ENCODE data around the gene TRIM2. TPM values are rescaled to one million over a fixed set of nuclear protein-coding genes. Genes with fewer than 3 reads are reported as not detected.
A peak's percentile ranks its signal among the peaks of the same experiment; 100 is the strongest.

Gene TRIM2
- total and polyA plus RNA-seq, 2 of the 8 experiments (the other 6 are each of a cell fraction or from before 2014, with no cell fraction given): 34.0 to 59.8 TPM

- no peak overlapping the region for H3K27ac ChIP-seq (ENCODE audit: low read depth, low read length)
- H3K23me2 ChIP-seq (ENCODE audit: low read depth, low read length): peaks cover 18% of the 10 kb centered on the region; the same call in 1 of the 2 replicates
- POLR2A ChIA-PET (ENCODE audit: partially characterized antibody): interaction anchor here (0.6 to 3.0 kb wide), 9 partner anchors 10 to 119 kb away, joined by 3 to 9 read pairs (median 6); partner anchors contain the start of gene TRIM2
- FAIRE-seq: no peak
- H2AK5ac ChIP-seq (ENCODE audit: low read depth, low read length): no peak overlapping the region
- H3K9me3 ChIP-seq (ENCODE audit: insufficient read depth in 2 of 2, low read depth in 1 of 2, low read length in 1 of 2): 0 out of 4 replicates have a peak, but pooled peaks cover 0 to 3% of the 10 kb centered on the region in 2 experiments
- no peak overlapping the region for H3K4ac ChIP-seq (replicated peaks; ENCODE audit: insufficient read length, low read depth, low read length)
- no peak overlapping the region for H4K5ac ChIP-seq (ENCODE audit: insufficient read length, low read depth, low read length)
- H2BK20ac ChIP-seq (ENCODE audit: low read length): no peak overlapping the region
- peak overlapping the region; percentile 51; the same call in 1 of the 2 replicates for H3K18ac ChIP-seq (ENCODE audit: extremely low read depth, low read length)
- peak overlapping the region in 3 of 4 experiments; percentile 5 to 45 (median 34); a peak in 4 of 7 replicates for H3K9ac ChIP-seq (replicated peaks in 1 of 4; ENCODE audit: extremely low read depth in 1 of 4, low read depth in 3 of 4, low read length in 3 of 4)
- H3K4me1 ChIP-seq (replicated peaks in 1 of 4; ENCODE audit: control insufficient read depth in 3 of 4, insufficient read depth in 4 of 4, low read length in 3 of 4): no peaks in the 10 kb centered on the region; a peak in 2 of 7 replicates
- H2BK5ac ChIP-seq (ENCODE audit: low read depth, low read length): peak overlapping the region; percentile 45; the same call in 1 of the 2 replicates
- peaks cover 0 to 4% (median 0%) of the 10 kb centered on the region in 4 experiments; a peak in 2 of 8 replicates for H3K36me3 ChIP-seq (ENCODE audit: control insufficient read depth in 2 of 4, insufficient read depth in 4 of 4, low read length in 3 of 4)
- H3K14ac ChIP-seq (ENCODE audit: insufficient read length): no peak overlapping the region
- CTCF ChIA-PET (ENCODE audit: partially characterized antibody): interaction anchor here (0.5 to 3.2 kb wide), 17 partner anchors 9 to 1922 kb away, joined by 3 to 25 read pairs (median 4); partner anchors contain the start of gene TRIM2
- peak overlapping the region; percentile 85 to 92 for H3K4me2 ChIP-seq (ENCODE audit: insufficient read depth in 1 of 2, low read depth in 2 of 2, low read length in 2 of 2)
- H3K79me2 ChIP-seq (ENCODE audit: control insufficient read depth in 1 of 2, insufficient read depth in 2 of 2, low read length in 2 of 2): peaks cover 0 to 16% of the 10 kb centered on the region in 2 experiments; a peak in 1 of 4 replicates
- peaks cover 0 to 3% of the 10 kb centered on the region in 2 experiments for H4K20me1 ChIP-seq (replicated peaks in 1 of 2; ENCODE audit: control insufficient read depth in 1 of 2, insufficient read depth in 2 of 2, low read length in 2 of 2)
- peak overlapping the region; percentile 76; the same call in 1 of the 2 replicates for H2BK15ac ChIP-seq (ENCODE audit: low read length)
- peak overlapping the region; percentile 67 for H2AFZ ChIP-seq (ENCODE audit: low read length)
- no peak overlapping the region for H2BK120ac ChIP-seq (replicated peaks; ENCODE audit: low read depth, low read length)
- H2BK12ac ChIP-seq (ENCODE audit: low read depth, low read length): no peak overlapping the region; the same call in 1 of the 2 replicates
- no peak overlapping the region for H3K23ac ChIP-seq (ENCODE audit: insufficient read length)
- DNase-seq (ENCODE audit: low read depth in 1 of 2, low spot score in 2 of 2): peak in 1 of 2 experiments; percentile 71
- peaks cover 3% of the 10 kb centered on the region for H3K79me1 ChIP-seq (ENCODE audit: low read depth, low read length)
- peak overlapping the region; percentile 69; the same call in 1 of the 2 replicates for H4K8ac ChIP-seq (ENCODE audit: extremely low read depth, insufficient read depth, low read length)
- H4K91ac ChIP-seq (replicated peaks; ENCODE audit: insufficient read length, low read length): no peak overlapping the region
- H3K27me3 ChIP-seq (replicated peaks in 1 of 4; ENCODE audit: control insufficient read depth in 3 of 4, extremely low read depth in 1 of 4, insufficient read depth in 3 of 4, low read length in 3 of 4): peaks cover 0 to 10% (median 4%) of the 10 kb centered on the region in 4 experiments; a peak in 3 of 7 replicates
- H3K56ac ChIP-seq (replicated peaks; ENCODE audit: insufficient read length, low read depth, low read length): no peak overlapping the region
- peak overlapping the region; percentile 49 to 68 (median 60) for H3K4me3 ChIP-seq (ENCODE audit: extremely low read depth in 1 of 4, insufficient read depth in 2 of 4, low read depth in 3 of 4, low read length in 4 of 4)
- 2% methylated on average over 55 of the region's 61 CpGs; no CpG with 5 or more reads in 1 of the 2 experiments for WGBS, 2 experiments (ENCODE audit: extremely low coverage in 1 of 2, insufficient coverage in 1 of 2, insufficient read length in 1 of 2, insufficient replicate concordance in 2 of 2, low coverage in 1 of 2, low lambda C conversion rate in 2 of 2, missing lambda C conversion rate in 1 of 2)
- TF ChIP-seq POLR2AphosphoS5 (IDR thresholded peaks at IDR 0.05; ENCODE audit: low read depth, low read length) (no peak), SP1 (IDR thresholded peaks at IDR 0.05; ENCODE audit: low read depth, low read length) (no peak), HDAC2 (IDR thresholded peaks at IDR 0.05; ENCODE audit: borderline replicate concordance in 1 of 2, low read depth in 2 of 2, low read length in 2 of 2) (no peak), ASH2L (IDR thresholded peaks at IDR 0.05; ENCODE audit: low read length) (peak; percentile 93)
- TF ChIP-seq, protein P1, sequence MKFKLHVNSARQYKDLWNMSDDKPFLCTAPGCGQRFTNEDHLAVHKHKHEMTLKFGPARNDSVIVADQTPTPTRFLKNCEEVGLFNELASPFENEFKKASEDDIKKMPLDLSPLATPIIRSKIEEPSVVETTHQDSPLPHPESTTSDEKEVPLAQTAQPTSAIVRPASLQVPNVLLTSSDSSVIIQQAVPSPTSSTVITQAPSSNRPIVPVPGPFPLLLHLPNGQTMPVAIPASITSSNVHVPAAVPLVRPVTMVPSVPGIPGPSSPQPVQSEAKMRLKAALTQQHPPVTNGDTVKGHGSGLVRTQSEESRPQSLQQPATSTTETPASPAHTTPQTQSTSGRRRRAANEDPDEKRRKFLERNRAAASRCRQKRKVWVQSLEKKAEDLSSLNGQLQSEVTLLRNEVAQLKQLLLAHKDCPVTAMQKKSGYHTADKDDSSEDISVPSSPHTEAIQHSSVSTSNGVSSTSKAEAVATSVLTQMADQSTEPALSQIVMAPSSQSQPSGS (IDR thresholded peaks at IDR 0.05; ENCODE audit: low read length): no peak
These were observed 18.6 kb downstream of the TRIM2 start for GRCh38 chr4:153222707-153223426.
